HG02588 (cell line): ENCODE data around the gene IFIT3.

ENCODE experiments used
- ATAC-seq: cut with Tn5 transposase; IDR thresholded peaks from one replicate; pipeline ENCODE4 v1.9.1; 2021; ENCODE audit warnings: mild to moderate bottlenecking, moderate library complexity; ENCODE audit not compliant: unreplicated experiment

IFIT3 gene

DNA sequence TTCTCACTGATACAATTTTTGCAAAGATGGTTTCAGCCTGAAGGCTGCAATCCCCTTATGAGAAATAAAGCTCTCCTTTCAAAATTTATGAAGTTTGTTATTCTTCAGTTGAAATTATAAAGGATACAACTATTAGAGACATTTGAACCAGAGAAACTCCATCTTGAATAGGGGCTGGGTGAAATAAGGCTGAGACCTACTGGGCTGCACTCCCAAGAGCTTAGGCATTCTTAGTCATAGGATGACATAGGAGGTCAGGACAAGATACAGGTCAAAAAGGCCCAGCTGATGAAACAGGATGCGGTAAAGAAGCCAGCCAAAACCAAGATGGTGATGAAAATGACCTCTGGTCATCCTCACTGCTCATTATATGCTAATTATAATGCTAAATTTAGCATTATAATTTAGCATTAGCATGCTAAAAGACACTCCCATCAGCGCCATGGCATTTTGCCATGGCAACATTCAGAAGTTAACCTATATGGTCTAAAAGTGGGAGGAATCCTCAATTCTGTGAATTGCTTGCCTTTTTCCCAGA lies 27.7 kb downstream of the IFIT3 start:
- no peak for ATAC-seq

DNA sequence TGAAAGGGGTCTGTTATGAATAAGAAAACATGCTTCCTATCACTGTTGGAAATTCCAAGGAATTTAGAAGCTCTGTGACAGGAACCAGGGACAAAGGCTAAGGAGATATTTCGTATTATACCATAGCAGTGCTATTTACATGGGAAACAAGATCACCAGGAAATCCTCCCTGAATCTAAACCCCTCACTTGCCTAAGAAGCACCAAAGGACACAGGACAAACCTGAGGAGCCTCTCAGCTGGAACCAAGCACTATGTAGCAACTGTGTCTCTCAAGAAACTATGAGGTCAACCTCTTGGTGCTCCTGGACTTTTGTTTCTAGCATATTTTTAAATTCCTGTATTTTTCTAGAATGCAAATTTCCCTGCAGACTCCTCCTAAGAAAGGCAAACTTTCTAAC lies 29.3 kb downstream of the IFIT3 start:
- ATAC-seq, result no peak

DNA sequence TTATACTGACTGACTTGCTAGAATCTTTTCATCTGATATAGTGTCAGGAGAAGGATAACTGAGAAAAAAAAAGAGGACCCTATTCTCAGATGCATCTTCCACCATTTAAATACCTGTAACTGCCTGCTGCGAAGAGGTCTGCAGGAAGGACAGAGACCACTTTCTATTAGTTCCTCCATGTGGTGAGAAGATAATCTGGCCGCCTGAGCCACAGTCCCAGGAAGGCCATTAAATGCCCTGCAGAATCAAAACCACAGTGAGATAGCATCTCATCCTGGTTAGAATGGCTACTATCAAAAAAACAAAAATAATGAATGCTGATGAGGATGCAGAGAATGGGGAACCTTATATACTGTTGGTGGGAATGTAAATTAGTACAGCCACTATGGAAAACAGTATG lies 30.2 kb downstream of the IFIT3 start:
- no peak for ATAC-seq

DNA sequence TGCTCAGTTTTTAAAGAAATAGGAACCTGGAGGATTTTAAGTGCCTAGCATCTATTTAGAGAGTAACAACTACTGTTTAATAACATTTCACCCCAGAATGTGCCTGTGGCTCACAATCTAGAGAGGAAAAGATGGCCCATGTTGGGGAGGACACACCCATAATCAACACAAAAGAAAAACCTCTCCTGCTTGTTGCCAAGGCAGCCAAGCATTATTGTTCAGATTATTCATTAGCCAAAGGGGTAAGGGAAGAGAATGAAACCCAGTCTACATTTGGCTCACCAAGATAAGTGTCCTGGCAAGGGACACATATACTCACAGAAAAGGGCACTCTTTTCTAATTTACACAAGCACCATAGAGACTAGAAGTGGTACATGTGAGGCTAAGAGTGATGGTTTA lies 32.4 kb downstream of the IFIT3 start:
- no peak for ATAC-seq

DNA sequence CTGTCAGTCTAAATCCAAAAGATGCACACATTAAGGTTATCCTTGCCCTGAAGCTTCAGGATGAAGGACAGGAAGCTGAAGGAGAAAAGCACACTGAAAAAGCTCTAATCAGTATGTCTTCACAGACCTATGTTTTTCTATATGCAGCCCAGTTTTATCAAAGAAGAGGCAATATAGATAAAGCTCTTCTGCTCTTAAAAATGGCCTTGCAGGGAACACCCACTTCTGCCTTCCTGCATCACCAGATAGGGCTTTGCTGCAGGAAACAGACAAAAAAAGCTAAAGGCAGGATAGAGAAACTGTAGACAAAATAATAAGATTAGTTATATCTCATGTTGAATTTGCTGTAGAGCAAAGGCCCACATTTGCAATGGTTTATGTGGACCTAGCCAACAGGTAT lies 35.1 kb downstream of the IFIT3 start:
- no peak for ATAC-seq

DNA sequence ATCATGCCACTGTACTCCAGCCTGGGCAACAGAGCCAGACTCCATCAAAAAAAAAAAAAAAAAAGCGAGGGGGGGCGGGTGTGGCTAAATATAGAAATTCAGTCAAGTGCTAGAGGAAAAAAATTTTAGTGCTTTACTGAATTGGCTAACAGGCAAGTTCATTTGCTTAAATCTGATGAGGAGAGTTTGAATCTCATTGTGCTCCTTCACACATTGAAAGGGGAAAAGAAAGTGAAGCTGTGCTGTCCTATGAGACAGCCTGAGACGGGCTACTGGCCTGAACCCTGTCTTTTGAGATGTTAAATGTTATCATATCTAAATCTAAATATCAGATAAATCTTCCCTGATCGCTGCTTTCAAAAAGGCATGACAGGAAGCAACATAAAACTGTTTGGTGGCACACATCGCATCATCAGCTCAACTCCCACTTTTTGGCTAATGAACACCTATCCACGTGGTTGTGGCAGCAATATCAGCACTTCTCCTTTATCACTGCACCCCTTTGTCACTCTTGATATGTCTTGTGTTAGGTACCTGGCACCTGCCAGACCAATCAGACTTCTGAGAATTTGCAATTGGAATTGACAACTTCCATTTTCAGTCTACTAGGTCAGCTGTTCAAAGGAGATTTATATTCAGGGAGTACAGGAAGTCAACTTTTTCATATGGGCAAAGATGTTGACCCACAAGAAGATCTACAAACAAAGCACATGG lies 36.1 kb downstream of the IFIT3 start:
- ATAC-seq, result no peak

DNA sequence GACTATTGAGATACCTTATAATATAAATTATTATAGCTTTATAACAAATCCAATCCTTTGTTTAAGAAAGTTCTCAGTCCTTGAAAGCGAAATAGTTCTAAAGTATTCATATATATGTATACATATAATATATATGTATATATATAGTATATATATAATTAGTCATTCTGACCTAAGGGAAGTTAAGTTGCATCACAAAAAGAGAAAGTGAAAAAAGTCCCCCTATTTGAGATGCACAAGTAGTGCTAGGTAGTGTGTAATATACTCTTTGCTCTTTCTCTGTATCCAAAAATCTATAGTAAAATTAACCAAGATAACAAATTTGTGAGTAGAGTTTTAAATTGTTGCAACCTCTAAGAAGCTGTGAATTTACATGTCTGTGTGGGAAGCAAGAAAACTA lies 36.7 kb downstream of the IFIT3 start:
- ATAC-seq, result no peak

DNA sequence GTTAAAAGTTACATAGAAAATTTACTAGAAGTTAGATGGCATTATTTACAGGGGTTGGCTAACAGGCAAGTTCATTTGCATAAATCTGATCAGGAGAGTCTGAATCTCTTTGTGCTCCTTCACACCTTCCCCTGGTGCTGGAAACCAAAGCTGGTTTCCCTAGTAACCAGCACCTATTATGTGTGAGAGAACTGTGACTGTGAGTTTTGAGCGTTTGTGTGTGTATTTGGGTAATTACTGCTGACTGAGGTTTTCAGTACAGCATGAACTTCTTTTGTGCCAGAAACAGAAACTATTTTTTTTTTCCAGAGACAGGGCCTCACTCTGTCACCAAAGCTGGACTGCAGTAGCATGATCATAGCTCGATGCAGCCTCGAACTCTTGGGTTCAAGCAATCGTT lies 39.7 kb downstream of the IFIT3 start:
- peak; percentile 67 for ATAC-seq

DNA sequence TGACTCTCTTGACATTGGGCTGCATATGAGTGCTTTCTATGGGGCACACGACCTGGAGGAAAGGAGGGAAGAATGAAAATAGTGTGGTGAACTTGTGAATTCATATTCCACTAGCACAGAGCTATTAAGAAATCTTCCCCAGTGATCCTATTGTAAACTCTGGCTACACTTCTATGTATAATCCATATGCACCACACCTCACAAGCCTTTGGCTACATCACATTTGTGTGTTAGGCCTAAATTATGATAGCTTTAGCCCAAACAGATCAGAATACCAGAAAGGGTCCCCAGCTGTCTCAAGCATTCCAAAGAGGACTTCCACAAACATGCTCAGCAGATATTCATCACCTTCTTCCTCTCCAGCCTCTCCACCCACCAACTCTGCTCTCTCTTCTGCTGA lies 40.3 kb downstream of the IFIT3 start:
- ATAC-seq, result no peak

DNA sequence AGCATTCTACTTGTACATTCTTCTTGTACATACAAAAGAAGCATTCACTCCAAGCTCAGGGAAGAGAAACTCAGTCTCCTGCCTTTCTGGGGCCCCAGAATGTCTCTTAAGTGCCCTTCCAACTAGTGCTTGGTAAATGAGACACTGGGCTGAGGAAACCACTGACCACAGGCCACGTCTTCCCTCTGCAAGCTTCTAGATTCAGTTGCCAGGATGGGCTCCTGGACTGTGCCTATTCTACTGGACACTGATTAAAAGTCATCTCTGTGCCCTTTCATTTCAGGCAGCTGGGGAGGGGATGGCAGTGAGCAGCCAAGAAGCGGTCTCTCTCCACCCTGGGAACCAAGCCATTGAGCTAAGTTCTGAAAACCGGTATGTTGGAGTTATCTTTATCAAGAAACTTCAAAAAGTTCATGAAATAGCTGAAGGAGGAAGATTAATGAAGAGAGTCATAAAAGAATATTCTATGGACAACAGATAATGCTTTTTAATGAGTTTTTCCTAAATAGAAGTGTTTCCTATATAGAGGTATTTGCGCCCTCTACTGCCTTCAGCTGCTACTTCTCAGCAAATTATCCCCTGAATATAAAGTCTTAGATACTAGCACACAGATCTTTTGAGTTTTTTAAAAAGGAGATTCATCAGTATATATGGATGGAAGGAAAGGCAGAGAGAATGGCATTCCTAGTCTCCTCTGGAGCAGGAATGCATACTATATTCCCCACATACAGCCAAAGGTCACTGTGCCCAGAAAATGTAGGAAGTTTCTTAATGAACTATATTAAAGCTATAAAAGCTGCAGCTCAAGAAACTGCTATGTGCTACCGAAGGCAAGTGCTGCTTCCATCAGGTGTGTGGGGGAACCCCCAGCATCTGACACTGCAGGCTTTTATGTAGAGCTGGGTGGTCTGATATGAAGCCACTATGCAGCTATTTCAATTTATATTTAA lies 41.6 kb downstream of the IFIT3 start:
- ATAC-seq, result no peak

DNA sequence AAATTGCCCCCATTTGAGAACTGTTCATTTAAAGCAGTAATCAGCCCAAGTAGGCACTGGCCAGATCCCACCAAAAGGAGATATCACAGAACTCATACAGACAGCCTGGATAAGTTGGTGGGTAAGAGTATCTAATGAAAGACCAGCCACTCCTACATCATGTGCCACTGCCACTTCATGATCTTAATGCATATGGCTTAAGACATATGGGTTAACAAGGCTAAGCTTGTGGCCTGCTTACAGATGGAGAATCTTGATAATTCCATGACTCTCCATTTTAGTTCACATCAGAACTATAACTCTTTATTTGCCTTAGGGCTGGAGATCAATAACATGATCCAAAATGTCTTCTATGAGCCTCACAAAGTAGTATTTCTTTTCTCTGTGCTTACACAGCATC lies 43.3 kb downstream of the IFIT3 start:
- ATAC-seq, result no peak

DNA sequence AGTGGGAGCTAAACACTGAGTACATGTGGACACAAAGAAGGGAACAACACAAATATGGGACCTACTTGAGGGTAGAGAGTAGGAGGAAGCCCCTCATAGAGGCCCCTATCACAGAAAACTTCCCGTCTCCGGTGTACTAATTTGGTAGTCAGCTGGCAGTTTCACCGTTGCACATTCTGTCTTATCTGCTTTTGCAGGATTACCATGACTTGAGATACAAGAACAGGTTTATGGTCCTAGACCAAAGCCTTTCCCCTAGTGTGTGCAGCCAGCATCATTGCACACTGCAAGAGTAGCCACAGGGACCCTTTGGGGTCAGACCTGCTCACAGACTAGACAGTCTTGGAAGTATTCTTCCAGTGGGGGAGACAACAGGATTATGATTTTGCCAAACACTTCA lies 44.2 kb downstream of the IFIT3 start:
- no peak for ATAC-seq

DNA sequence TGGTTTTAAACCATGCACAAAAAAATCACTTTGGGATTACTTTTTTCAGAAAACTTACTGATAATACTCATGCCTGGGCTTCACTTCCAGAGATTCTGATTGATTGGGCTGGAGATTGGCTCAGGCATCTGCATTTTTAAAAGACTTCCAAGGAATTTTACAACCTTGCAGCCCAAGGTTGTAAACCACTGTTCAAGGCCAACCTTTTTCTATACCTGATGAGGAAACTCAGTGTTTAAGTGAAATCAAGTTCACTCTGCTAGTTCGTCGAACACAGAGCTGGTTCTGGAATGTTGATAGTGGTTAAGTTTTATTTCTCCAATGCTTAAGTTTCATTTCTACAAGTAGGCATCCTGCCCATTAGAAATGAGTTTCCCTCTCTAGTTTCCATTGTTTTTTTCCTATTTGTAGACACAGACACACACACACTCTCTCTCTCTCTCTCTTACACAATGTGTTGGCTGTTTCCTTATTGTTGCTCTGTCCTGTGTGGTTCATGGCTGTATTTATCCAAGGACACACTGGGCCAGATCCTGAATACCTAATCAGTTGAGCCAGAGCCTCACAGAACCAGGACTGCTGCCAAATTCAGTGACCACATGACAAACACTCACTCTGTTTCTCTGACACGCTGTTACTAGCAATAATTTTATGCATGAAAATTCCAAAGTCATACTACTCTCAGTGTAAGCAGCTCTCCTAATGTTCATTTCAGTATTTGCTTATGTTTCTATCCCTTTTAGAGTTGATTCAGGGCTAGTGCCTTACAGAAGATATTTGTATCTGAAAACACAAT lies 46.3 kb downstream of the IFIT3 start:
- ATAC-seq, result no peak

DNA sequence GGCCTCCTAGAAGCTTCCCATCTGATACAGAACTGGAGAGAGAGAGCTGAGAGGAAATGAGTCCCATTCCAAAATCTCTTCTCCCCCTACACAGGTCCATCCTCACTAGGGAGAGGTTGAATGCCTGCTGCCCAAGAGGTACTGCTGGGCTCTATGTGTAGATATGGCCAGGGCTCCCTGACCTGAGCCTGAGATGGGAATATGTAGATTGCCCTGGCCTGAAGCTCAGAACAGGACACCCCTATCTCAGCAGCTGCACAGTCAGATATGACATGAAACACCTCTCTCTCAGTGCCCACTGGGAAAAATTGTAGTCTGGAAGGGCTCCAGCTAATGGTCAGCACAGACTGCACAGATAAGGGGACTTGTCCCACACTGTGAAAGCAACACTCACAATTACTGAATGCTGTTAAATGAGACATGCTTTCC lies 46.9 kb downstream of the IFIT3 start:
- no peak for ATAC-seq

DNA sequence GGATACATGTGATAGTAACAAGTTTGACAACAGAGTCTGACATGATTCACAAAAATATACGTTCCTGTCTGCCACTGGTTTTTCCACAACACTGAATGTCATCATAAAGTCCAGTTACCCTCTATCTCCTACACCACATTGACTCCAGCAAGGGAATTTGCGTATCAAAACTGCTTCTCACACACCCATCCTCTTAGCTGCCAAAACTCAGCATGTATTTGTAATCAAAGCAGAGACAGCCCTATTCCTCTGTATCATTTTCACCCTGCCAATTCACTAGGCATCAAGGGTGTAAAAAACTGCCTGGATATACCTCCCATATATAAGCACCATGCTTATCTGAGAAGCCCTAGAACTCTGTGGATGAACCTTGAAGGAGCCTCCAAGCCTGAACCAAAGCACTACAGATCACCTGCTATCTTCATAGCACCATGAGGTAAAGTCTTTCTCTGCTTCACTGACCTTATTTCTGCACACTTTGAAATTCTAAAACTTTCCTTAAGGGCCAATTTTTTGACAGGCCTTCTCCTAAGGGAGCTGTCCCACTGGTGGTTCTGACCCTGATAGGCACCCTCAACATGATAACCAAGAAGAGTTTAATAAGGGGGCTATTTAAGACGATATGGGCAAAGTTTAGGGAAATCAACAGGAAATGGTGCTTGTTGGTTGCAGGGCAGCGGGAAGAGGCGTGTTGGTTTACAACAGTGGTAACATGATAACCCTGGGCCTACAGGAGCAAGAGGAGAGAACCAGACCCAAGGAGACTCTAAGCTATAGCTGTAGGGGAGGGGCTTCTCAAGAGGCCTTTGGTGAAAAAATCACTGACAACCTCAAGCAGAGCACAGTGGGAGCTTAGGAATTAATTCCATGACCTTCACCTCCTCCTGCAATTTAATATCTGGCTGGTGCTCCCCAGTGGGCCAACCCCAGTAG lies 50.2 kb downstream of the IFIT3 start, which contains the start of gene IFIT1B:
IFIT1B (plus strand) TSS at position 352 of the 933 bp plus-strand sequence; CDS start at position 432, 80 bp downstream.
- ATAC-seq, result no peak

DNA sequence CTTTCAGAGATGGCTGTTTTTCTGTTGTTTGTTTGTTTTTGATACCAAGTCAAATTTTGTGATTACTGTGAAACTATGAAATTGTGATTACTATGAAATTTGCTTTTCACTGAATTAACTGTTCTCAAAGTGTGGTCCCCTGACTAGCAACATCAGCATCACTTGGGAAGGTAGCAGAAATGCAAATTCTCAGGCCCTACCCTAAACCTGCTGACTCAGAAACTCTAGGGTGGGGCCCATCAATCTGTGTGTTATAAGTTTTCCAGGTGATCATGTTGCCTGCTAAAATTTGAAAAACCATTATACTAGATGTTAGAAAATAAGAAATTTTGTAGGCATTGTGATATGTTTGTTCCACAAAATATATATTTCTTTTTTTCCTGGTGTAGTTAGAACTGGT lies 51.3 kb downstream of the IFIT3 start:
- ATAC-seq, result no peak

DNA sequence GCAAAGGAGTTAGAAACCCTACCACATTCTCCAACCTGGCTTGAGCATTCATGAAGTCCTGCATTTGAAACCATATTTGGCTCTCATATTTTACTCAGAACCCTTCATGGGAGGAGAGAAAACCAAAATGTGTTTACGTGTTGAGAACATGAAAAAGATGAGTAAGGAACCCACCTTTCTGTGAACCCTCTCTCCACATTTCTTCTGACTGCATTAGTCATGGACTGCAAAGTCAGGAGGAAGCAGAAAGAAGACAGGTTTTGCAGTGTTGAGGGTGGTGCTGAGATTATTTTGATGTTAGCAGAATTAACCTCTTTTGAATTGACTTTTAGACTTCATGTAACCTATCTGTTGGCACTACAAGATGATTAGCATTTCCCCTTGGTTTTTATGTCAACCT lies 55.0 kb downstream of the IFIT3 start:
- ATAC-seq, result no peak

DNA sequence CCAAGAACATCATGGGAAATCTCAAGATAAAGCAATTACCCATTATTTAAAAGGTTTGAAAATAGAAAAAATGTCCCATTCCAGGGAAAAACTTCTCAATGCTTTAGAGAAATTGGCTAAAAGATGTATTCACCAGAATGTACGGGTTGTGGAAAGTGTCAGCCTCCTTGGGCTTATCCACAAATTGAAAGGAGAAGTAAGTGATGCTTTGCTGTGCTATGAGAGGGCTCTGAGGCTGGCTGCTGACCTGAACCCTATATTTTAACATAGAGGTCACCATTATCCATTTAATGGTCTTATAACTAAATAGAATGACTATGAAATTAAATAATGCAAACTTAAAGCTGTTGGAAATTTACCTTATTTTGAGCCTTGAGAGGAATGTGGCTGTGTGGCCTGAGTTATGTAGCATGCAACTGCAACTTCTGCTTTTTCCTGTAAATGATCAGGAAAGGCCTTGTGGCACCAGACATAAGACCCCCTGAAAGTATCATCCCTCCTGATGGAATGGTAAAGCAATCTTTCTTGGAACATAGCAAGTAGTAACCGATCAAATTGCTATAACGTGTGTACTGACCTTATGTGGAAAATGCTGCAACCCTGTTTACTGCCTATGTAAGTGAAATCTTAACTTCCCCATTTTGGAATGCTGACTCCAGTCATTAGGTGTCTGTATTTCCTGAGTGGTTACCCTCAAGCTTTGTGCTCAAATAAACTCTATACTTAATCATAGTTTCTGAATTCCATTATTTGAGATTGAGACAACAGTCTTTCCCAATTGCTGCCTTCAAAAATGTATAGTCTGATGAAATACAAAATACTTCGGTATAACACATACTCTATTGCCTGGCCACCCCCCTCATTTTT lies 56.9 kb downstream of the IFIT3 start:
- no peak for ATAC-seq

DNA sequence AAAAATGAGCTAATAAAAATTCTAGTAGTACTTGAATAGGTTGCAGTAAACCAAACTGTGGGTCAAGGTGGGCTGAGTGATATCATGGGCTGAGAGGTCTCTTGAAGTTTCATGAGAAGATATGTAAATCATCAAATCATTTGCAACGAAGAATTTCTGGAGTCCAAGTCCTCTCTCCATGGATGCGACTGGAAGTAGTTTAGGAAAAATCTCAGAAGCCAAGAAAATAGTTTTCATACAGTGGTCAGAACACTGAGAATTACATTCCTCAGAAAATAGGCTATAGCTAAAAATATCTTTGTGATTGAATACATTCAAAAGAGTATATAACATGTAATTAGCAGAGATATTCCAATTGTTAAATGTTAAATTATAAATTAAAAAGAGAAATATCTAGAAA lies 61.0 kb downstream of the IFIT3 start:
- no peak for ATAC-seq
